Esophagus muscularis mucosa (tissue), 4 donors: ENCODE data around the gene ZBTB16. TPM values are rescaled to one million over a fixed set of nuclear protein-coding genes. Genes with fewer than 3 reads are reported as not detected.

Source experiments
- DNase-seq: peaks from one replicate; pipeline ENCODE4 v3.0.0-alpha.2; 2017; ENCODE audit errors: extremely low spot score
- H3K27ac ChIP-seq, 4 donors: fragments of 200-600 bp; sonication (generic); replicated peaks in 1 of 4; 1 replicate in 3 of 4; 2 replicates in 1 of 4; pipeline ENCODE4 v1.5.1; 2016 to 2019; ENCODE audit warnings: mild to moderate bottlenecking in 1 of 4
- H3K27me3 ChIP-seq, 4 donors: fragments of 200-600 bp; sonication (generic); one replicate each; pipeline versions ENCODE4 v1.5.1 to v1.6.0; 2016 to 2019
- H3K36me3 ChIP-seq, 4 donors: fragments of 200-600 bp; sonication (generic); one replicate each; pipeline ENCODE4 v1.5.1; 2016 to 2019
- H3K4me1 ChIP-seq, 4 donors: fragments of 200-600 bp; sonication (generic); one replicate each; pipeline ENCODE4 v1.5.1; 2016 to 2019
- H3K4me3 ChIP-seq, 4 donors: fragments of 200-600 bp; sonication (generic); 1 replicate in 2 of 4; 2 replicates in 2 of 4; pipeline ENCODE4 v1.5.1; 2016 to 2019; ENCODE audit warnings: mild to moderate bottlenecking in 4 of 4, moderate library complexity in 1 of 4
- H3K9me3 ChIP-seq, 4 donors: fragments of 200-600 bp; sonication (generic); 1 replicate in 3 of 4; 2 replicates in 1 of 4; pipeline ENCODE4 v1.5.1; 2016 to 2019
- CTCF ChIP-seq, 3 experiments: fragments of 200-600 bp in 2 of 3; fragments of 450-650 bp in 1 of 3; sonication (generic) in 2 of 3; IDR thresholded peaks; one replicate each; pipeline ENCODE4 v1.5.1; 2017 to 2019; ENCODE audit warnings: antibody characterized with exemption in 3 of 3, mild to moderate bottlenecking in 2 of 3, moderate library complexity in 1 of 3
- EP300 ChIP-seq: sonication (generic); formaldehyde crosslinking; IDR thresholded peaks from one replicate; pipeline ENCODE4 v1.6.1; 2017; ENCODE audit warnings: antibody characterized with exemption
- POLR2A ChIP-seq: fragments of 450-650 bp; IDR thresholded peaks from one replicate; pipeline ENCODE4 v1.6.1; 2017; ENCODE audit warnings: antibody characterized with exemption, moderate library complexity, mild to moderate bottlenecking, low read depth
- POLR2AphosphoS5 ChIP-seq, 2 donors: sonication (generic); formaldehyde crosslinking; IDR thresholded peaks; one replicate each; pipeline ENCODE4 v1.6.1; 2017; ENCODE audit warnings: antibody characterized with exemption in 2 of 2
- WGBS: methylation state at CpG from one replicate; pipeline ENCODE4 v1.1.5; 2018; 5-methylcytosine and 5-hydroxymethylcytosine counted together
- intact Hi-C: fragments of 100-400 bp; cut with DNase I; formaldehyde crosslinking; loops from one replicate; pipeline ENCODE4 v1.15.1; 2023
- total RNA-seq, 4 donors: library from RNA; depleted of rRNA; stranded (reverse); fragments of >200 nt; gene quantifications; one replicate each; pipeline versions ENCODE4 v1.1.0 to v1.2.1, GENCODE V29; 2016

ZBTB16 gene
- total RNA-seq, 4 donors from 2014 or later = 175 to 319 (median 222) TPM

GRCh38 chr11:114068327-114068726, 8.8 kb downstream of the ZBTB16 start:
- intact Hi-C loops = no loop called here
- peaks cover 91 to 98% (median 97%) of the 10 kb centered on the region in 4 donors for H3K4me1 ChIP-seq
- no peak for DNase-seq
- peaks cover 65 to 89% (median 85%) of the 10 kb centered on the region in 4 donors for H3K36me3 ChIP-seq
- H3K27me3 ChIP-seq = no peaks in the 10 kb centered on the region
- peak overlapping the region; percentile 96 to 99 (median 99) for H3K4me3 ChIP-seq
- peak overlapping the region in 2 of 4 donors; percentile 10 to 100 for H3K27ac ChIP-seq
- TF ChIP-seq POLR2AphosphoS5 (IDR thresholded peaks at IDR 0.05) (peak in 1 of 2 donors; percentile 59), POLR2A (no peak), EP300 (no peak), CTCF (IDR thresholded peaks at IDR 0.05) (no peak)
- WGBS = 81% methylated on average over 4 of the region's 4 CpGs
- no peaks in the 10 kb centered on the region for H3K9me3 ChIP-seq

- DNase-seq = no peak
- intact Hi-C loops = no loop called here
- H3K27me3 ChIP-seq = no peaks in the 10 kb centered on the region
- TF ChIP-seq CTCF (IDR thresholded peaks at IDR 0.05) (no peak), POLR2AphosphoS5 (IDR thresholded peaks at IDR 0.05) (peak in 1 of 2 donors; percentile 73), POLR2A (no peak)
- peaks cover 48 to 89% (median 84%) of the 10 kb centered on the region in 4 donors for H3K36me3 ChIP-seq
- peaks cover 91 to 98% (median 97%) of the 10 kb centered on the region in 4 donors for H3K4me1 ChIP-seq
- peak overlapping the region in 3 of 4 donors; percentile 28 to 37 (median 35) for H3K4me3 ChIP-seq
- H3K27ac ChIP-seq = peak overlapping the region in 1 of 4 donors; percentile 66
- WGBS = 88% methylated on average over 7 of the region's 7 CpGs
- no peaks in the 10 kb centered on the region for H3K9me3 ChIP-seq
Observed at GRCh38 chr11:114070464-114071139, 11.1 kb downstream of the ZBTB16 start.

- Histone ChIP-seq H3K27ac (peak overlapping the region in 3 of 4 donors; percentile 15 to 66 (median 35)), H3K9me3 (no peaks in the 10 kb centered on the region), H3K4me1 (peaks cover 91 to 98% (median 97%) of the 10 kb centered on the region in 4 donors), H3K36me3 (peaks cover 37 to 88% (median 83%) of the 10 kb centered on the region in 4 donors), H3K27me3 (no peaks in the 10 kb centered on the region), H3K4me3 (peak overlapping the region; percentile 25 to 45 (median 32))
- 76% methylated on average over 9 of the region's 9 CpGs for WGBS
- DNase-seq = no peak
- intact Hi-C loops = no loop called here
- TF ChIP-seq CTCF (IDR thresholded peaks at IDR 0.05) = no peak
- TF ChIP-seq POLR2A = no peak
- TF ChIP-seq EP300 = no peak
- TF ChIP-seq POLR2AphosphoS5 (IDR thresholded peaks at IDR 0.05) = no peak
Observed at GRCh38 chr11:114073007-114073827, 13.7 kb downstream of the ZBTB16 start.

- H3K4me1 ChIP-seq = peaks cover 91 to 98% (median 97%) of the 10 kb centered on the region in 4 donors
- H3K36me3 ChIP-seq = peaks cover 30 to 88% (median 83%) of the 10 kb centered on the region in 4 donors
- no peak for DNase-seq
- intact Hi-C loops = no loop called here
- no peaks in the 10 kb centered on the region for H3K9me3 ChIP-seq
- no peaks in the 10 kb centered on the region for H3K27me3 ChIP-seq
- H3K4me3 ChIP-seq = peak overlapping the region; percentile 25 to 45 (median 32)
- peak overlapping the region; percentile 15 to 66 (median 28) for H3K27ac ChIP-seq
- WGBS = 88% methylated on average over 8 of the region's 11 CpGs
- TF ChIP-seq CTCF (IDR thresholded peaks at IDR 0.05) = no peak
- peak in 1 of 2 donors; percentile 53 for TF ChIP-seq POLR2AphosphoS5 (IDR thresholded peaks at IDR 0.05)
Observed at GRCh38 chr11:114073828-114074381, 14.4 kb downstream of the ZBTB16 start.
